Calu3 (cell line): ENCODE results near the gene SMIM7. TPM values are rescaled to one million over a fixed set of nuclear protein-coding genes. Genes with fewer than 3 reads are reported as not detected.

Source experiments
- BruUV-seq: library from RNA; stranded (reverse); fragments of 400-500 nt; replicated peaks from 2 replicates; lab custom pipeline; 2021; lab: Mats Ljungman, UMichigan
- CTCF ChIA-PET: fragments of 300-600 bp; sonication (Branson Sonifier 250); formaldehyde crosslinking; loops from one replicate; lab custom pipeline; 2022; ENCODE audit warnings: antibody characterized with exemption; lab: Charles Lee
- DNase-seq: peaks from one replicate; pipeline ENCODE4 v3.0.0; 2022
- H3K27ac Mint-ChIP-seq: one replicate; pipeline ENCODE4 v1.8.0; 2022; ENCODE audit warnings: mixed read lengths; ENCODE audit not compliant: unreplicated experiment
- H3K27me3 Mint-ChIP-seq: one replicate; pipeline ENCODE4 v1.8.0; 2022; ENCODE audit warnings: mixed read lengths; ENCODE audit not compliant: unreplicated experiment
- H3K36me3 Mint-ChIP-seq: one replicate; pipeline ENCODE4 v1.8.0; 2022; ENCODE audit warnings: mild to moderate bottlenecking, moderate library complexity, mixed read lengths; ENCODE audit not compliant: insufficient read depth, unreplicated experiment
- H3K4me1 Mint-ChIP-seq: one replicate; pipeline ENCODE4 v1.8.0; 2022; ENCODE audit warnings: mild to moderate bottlenecking, low read depth, mixed read lengths; ENCODE audit not compliant: unreplicated experiment
- H3K4me3 Mint-ChIP-seq: one replicate; pipeline ENCODE4 v1.8.0; 2022; ENCODE audit warnings: mild to moderate bottlenecking, low read depth, moderate library complexity, mixed read lengths; ENCODE audit not compliant: unreplicated experiment
- H3K9me3 Mint-ChIP-seq: one replicate; pipeline ENCODE4 v1.8.0; 2022; ENCODE audit warnings: low read depth, mixed read lengths; ENCODE audit not compliant: unreplicated experiment
- CTCF ChIP-seq: fragments of 200-600 bp; IDR thresholded peaks from one replicate; pipeline ENCODE4 v1.8.0; 2022; ENCODE audit warnings: antibody characterized with exemption; ENCODE audit not compliant: unreplicated experiment
- intact Hi-C: fragments of 100-400 bp; cut with micrococcal nuclease; formaldehyde crosslinking; loops from one replicate; pipeline ENCODE4 v1.10.0; 2022; ENCODE audit not compliant: unreplicated experiment
- total RNA-seq: library from RNA; stranded (reverse); gene quantifications from 2 replicates; pipeline ENCODE4 v1.2.3, GENCODE V29; 2022

Gene SMIM7
- total RNA-seq, 1 experiment from 2014 or later = 40.9 TPM

- Mint-ChIP-seq H3K27me3 (no peaks in the 10 kb centered on the region), H3K9me3 (no peaks in the 10 kb centered on the region), H3K4me3 (no peak overlapping the region), H3K4me1 (peaks cover 31% of the 10 kb centered on the region), H3K36me3 (no peaks in the 10 kb centered on the region), H3K27ac (no peak overlapping the region)
- intact Hi-C loops = no loop called here
- BruUV-seq = no TSS peak
- no peak for DNase-seq
- TF ChIP-seq CTCF = no peak
- CTCF ChIA-PET = no interaction called here
These were observed 38.7 kb downstream of the SMIM7 start for GRCh38 chr19:16621165-16621800.

- H3K4me1 Mint-ChIP-seq = peaks cover 26% of the 10 kb centered on the region
- H3K27ac Mint-ChIP-seq = no peak overlapping the region
- CTCF ChIA-PET = no interaction called here
- H3K4me3 Mint-ChIP-seq = no peak overlapping the region
- intact Hi-C loops = no loop called here
- DNase-seq = no peak
- H3K9me3 Mint-ChIP-seq = no peaks in the 10 kb centered on the region
- no peaks in the 10 kb centered on the region for H3K36me3 Mint-ChIP-seq
- no peak for TF ChIP-seq CTCF
- BruUV-seq = no TSS peak
- H3K27me3 Mint-ChIP-seq = no peaks in the 10 kb centered on the region
These were observed 39.4 kb downstream of the SMIM7 start for GRCh38 chr19:16620584-16620983.

- Mint-ChIP-seq H3K27ac (no peak overlapping the region), H3K27me3 (no peaks in the 10 kb centered on the region), H3K36me3 (no peaks in the 10 kb centered on the region), H3K4me3 (no peak overlapping the region), H3K9me3 (no peaks in the 10 kb centered on the region), H3K4me1 (peaks cover 26% of the 10 kb centered on the region)
- TF ChIP-seq CTCF = no peak
- DNase-seq = no peak
- CTCF ChIA-PET = no interaction called here
- intact Hi-C loops = no loop called here
- no TSS peak for BruUV-seq
These were observed 39.9 kb downstream of the SMIM7 start for GRCh38 chr19:16620018-16620417.

- Mint-ChIP-seq H3K27ac (no peak overlapping the region), H3K27me3 (no peaks in the 10 kb centered on the region), H3K4me3 (no peak overlapping the region), H3K4me1 (peaks cover 32% of the 10 kb centered on the region), H3K36me3 (no peaks in the 10 kb centered on the region), H3K9me3 (no peaks in the 10 kb centered on the region)
- no peak for TF ChIP-seq CTCF
- CTCF ChIA-PET = no interaction called here
- BruUV-seq = no TSS peak
- DNase-seq = no peak
- intact Hi-C loops = no loop called here
These were observed 40.5 kb downstream of the SMIM7 start for GRCh38 chr19:16619457-16619856.
